Measurements from ENCODE around the gene RFPL1. TPM values are rescaled to one million over a fixed set of nuclear protein-coding genes. Genes with fewer than 3 reads are reported as not detected.

RFPL1 gene
- total RNA-seq, 2 experiments from 2014 or later, result not detected

- POLR2A ChIA-PET, result no interaction called here
- no peaks in the 10 kb centered on the region for H3K27me3 Mint-ChIP-seq
- no peak overlapping the region for H3K4me3 Mint-ChIP-seq
- intact Hi-C loops (cut with micrococcal nuclease), result no loop called here
- H3K36me3 Mint-ChIP-seq (ENCODE audit: low read depth), result no peaks in the 10 kb centered on the region
- no peak for TF ChIP-seq CTCF (IDR thresholded peaks at IDR 0.05)
- DNase-seq (peak; percentile 40), ATAC-seq (peak; percentile 77)
- no peaks in the 10 kb centered on the region for H3K4me1 Mint-ChIP-seq (ENCODE audit: low read depth)
- no peak overlapping the region for H3K27ac Mint-ChIP-seq
- no peaks in the 10 kb centered on the region for H3K9me3 Mint-ChIP-seq
- CTCF ChIA-PET, result no interaction called here
These were observed 19.3 kb downstream of the RFPL1 start for GRCh38 chr22:29457730-29458129.

- H3K4me1 Mint-ChIP-seq (ENCODE audit: low read depth), result no peaks in the 10 kb centered on the region
- POLR2A ChIA-PET, result no interaction called here
- CTCF ChIA-PET, result no interaction called here
- H3K27ac Mint-ChIP-seq, result no peak overlapping the region
- intact Hi-C loops (cut with micrococcal nuclease), result no loop called here
- H3K4me3 Mint-ChIP-seq, result no peak overlapping the region
- no peaks in the 10 kb centered on the region for H3K27me3 Mint-ChIP-seq
- H3K9me3 Mint-ChIP-seq, result no peaks in the 10 kb centered on the region
- DNase-seq (no peak), ATAC-seq (no peak)
- no peaks in the 10 kb centered on the region for H3K36me3 Mint-ChIP-seq (ENCODE audit: low read depth)
- TF ChIP-seq CTCF (IDR thresholded peaks at IDR 0.05), result no peak
These were observed 20.2 kb downstream of the RFPL1 start for GRCh38 chr22:29458551-29458950.

- no peak overlapping the region for H3K27ac Mint-ChIP-seq
- ChIA-PET POLR2A (no interaction called here), CTCF (no interaction called here)
- no peaks in the 10 kb centered on the region for H3K36me3 Mint-ChIP-seq (ENCODE audit: low read depth)
- DNase-seq, result no peak
- no peak for ATAC-seq
- no peaks in the 10 kb centered on the region for H3K4me1 Mint-ChIP-seq (ENCODE audit: low read depth)
- intact Hi-C loops (cut with micrococcal nuclease), result no loop called here
- TF ChIP-seq CTCF (IDR thresholded peaks at IDR 0.05), result no peak
- no peaks in the 10 kb centered on the region for H3K27me3 Mint-ChIP-seq
- H3K4me3 Mint-ChIP-seq, result no peak overlapping the region
- H3K9me3 Mint-ChIP-seq, result no peaks in the 10 kb centered on the region
These were observed 21.4 kb downstream of the RFPL1 start for GRCh38 chr22:29459773-29460172.

- CTCF ChIA-PET, result no interaction called here
- Mint-ChIP-seq H3K4me1 (ENCODE audit: low read depth) (no peaks in the 10 kb centered on the region), H3K9me3 (no peaks in the 10 kb centered on the region), H3K27ac (no peak overlapping the region), H3K36me3 (ENCODE audit: low read depth) (no peaks in the 10 kb centered on the region), H3K4me3 (no peak overlapping the region), H3K27me3 (no peaks in the 10 kb centered on the region)
- ATAC-seq (no peak), DNase-seq (no peak)
- intact Hi-C loops (cut with micrococcal nuclease), result no loop called here
- POLR2A ChIA-PET, result no interaction called here
- no peak for TF ChIP-seq CTCF (IDR thresholded peaks at IDR 0.05)
These were observed 22.9 kb downstream of the RFPL1 start for GRCh38 chr22:29461263-29461662.

- ATAC-seq (no peak), DNase-seq (no peak)
- no peak overlapping the region for H3K4me3 Mint-ChIP-seq
- no peaks in the 10 kb centered on the region for H3K9me3 Mint-ChIP-seq
- no peak overlapping the region for H3K27ac Mint-ChIP-seq
- CTCF ChIA-PET, result no interaction called here
- no peaks in the 10 kb centered on the region for H3K4me1 Mint-ChIP-seq (ENCODE audit: low read depth)
- H3K36me3 Mint-ChIP-seq (ENCODE audit: low read depth), result no peaks in the 10 kb centered on the region
- intact Hi-C loops (cut with micrococcal nuclease), result no loop called here
- POLR2A ChIA-PET, result no interaction called here
- no peak for TF ChIP-seq CTCF (IDR thresholded peaks at IDR 0.05)
- no peaks in the 10 kb centered on the region for H3K27me3 Mint-ChIP-seq
These were observed 25.2 kb downstream of the RFPL1 start for GRCh38 chr22:29463629-29464028.

All from activated CD8-positive, alpha-beta T cell treated with anti-CD3 and anti-CD28 coated beads for 36 hours (primary cell).